HCT116 (cell line): ENCODE data around the gene TMIE.
A peak's percentile ranks its signal among the peaks of the same experiment; 100 is the strongest.

Experiments
- CEBPB ChIP-seq: IDR thresholded peaks from 2 replicates; pipeline ENCODE4 v1.6.1; 2012; ENCODE audit warnings: low read depth
- CTCF ChIP-seq, 3 experiments: fragments of 200-600 bp in 1 of 3; sonication (generic) in 1 of 3; IDR thresholded peaks in 2 of 3; conservative IDR thresholded peaks in 1 of 3; 2 replicates each; pipeline ENCODE4 v1.5.1; 2012 to 2017; ENCODE audit warnings: low read depth in 2 of 3, low read length in 2 of 3, antibody characterized with exemption in 1 of 3, borderline replicate concordance in 1 of 3, control low read depth in 1 of 3, mild to moderate bottlenecking in 1 of 3, mixed read lengths in 1 of 3, mixed run types in 1 of 3, moderate library complexity in 1 of 3; ENCODE audit not compliant: insufficient read depth in 1 of 3
- EZH2phosphoT487 ChIP-seq: fragments of 200-600 bp; IDR thresholded peaks from 2 replicates; pipeline ENCODE4 v1.6.1; 2018; ENCODE audit warnings: antibody characterized with exemption, borderline replicate concordance
- JUND ChIP-seq: IDR thresholded peaks from 2 replicates; pipeline ENCODE4 v1.6.1; 2012
- POLR2A ChIP-seq: IDR thresholded peaks from 2 replicates; pipeline ENCODE4 v1.7.0; 2011; ENCODE audit warnings: borderline replicate concordance; ENCODE audit not compliant: insufficient read depth, insufficient read length; ENCODE audit errors: extremely low read depth
- POLR2AphosphoS5 ChIP-seq: IDR thresholded peaks from 2 replicates; pipeline ENCODE4 v1.6.1; 2011; ENCODE audit warnings: mild to moderate bottlenecking, low read depth, low read length, moderate library complexity
- RAD21 ChIP-seq: IDR thresholded peaks from 2 replicates; pipeline ENCODE4 v1.6.1; 2012; ENCODE audit warnings: low read depth, mild to moderate bottlenecking
- SIN3A ChIP-seq: IDR thresholded peaks from 2 replicates; pipeline ENCODE4 v1.6.1; 2012; ENCODE audit warnings: low read depth
- TCF7L2 ChIP-seq: IDR thresholded peaks from 2 replicates; pipeline ENCODE4 v1.7.0; 2011; ENCODE audit warnings: borderline replicate concordance, inconsistent platforms; ENCODE audit not compliant: insufficient read depth, insufficient read length; ENCODE audit errors: extremely low read depth
- YY1 ChIP-seq: IDR thresholded peaks from 2 replicates; pipeline ENCODE4 v1.6.1; 2011; ENCODE audit warnings: low read length, low read depth, moderate library complexity, mild to moderate bottlenecking; ENCODE audit not compliant: insufficient replicate concordance; ENCODE audit errors: extremely low read depth
- ZBTB33 ChIP-seq: IDR thresholded peaks from 2 replicates; pipeline ENCODE4 v1.6.1; 2011; ENCODE audit warnings: mild to moderate bottlenecking, low read length, moderate library complexity; ENCODE audit not compliant: insufficient replicate concordance; ENCODE audit errors: extremely low read depth
- ZFX ChIP-seq: fragments of 450-650 bp; IDR thresholded peaks from 2 replicates; pipeline ENCODE4 v1.6.1; 2017
- TF ChIP-seq, protein P1 (sequence below): IDR thresholded peaks from 2 replicates; pipeline ENCODE4 v1.6.1; 2012

DNA sequence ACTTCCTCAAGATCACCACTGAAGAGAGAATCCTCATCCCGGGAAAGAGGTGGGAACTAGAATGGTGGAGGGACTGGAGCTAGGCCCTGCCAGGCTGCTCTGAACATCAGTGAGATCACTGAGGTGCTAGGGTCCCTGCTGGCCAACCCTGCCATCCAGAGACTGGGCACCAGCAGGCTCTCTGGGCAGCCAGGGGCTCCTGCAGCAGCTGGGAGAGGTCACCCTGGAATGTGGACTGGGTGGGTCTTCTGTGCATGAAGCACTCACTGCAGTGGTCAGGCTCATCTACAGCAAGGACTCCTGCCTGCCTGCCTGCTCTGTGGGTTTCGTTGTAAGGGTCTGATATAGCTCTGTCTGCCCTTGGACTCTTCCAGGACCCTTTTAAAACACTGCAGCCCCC is 32.6 kb upstream of the TMIE start:
- TF ChIP-seq EZH2phosphoT487 = no peak
- TF ChIP-seq ZFX = no peak
- TF ChIP-seq CTCF (IDR thresholded peaks at IDR 0.05 in 2 of 3, conservative IDR thresholded peaks at IDR 0.05 in 1 of 3; ENCODE audit: borderline replicate concordance in 1 of 3, insufficient read depth in 1 of 3, low read depth in 2 of 3, low read length in 2 of 3) = no peak
- TF ChIP-seq, protein P1, sequence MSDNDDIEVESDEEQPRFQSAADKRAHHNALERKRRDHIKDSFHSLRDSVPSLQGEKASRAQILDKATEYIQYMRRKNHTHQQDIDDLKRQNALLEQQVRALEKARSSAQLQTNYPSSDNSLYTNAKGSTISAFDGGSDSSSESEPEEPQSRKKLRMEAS = no peak
- no peak for TF ChIP-seq SIN3A
- TF ChIP-seq RAD21 = no peak
- no peak for TF ChIP-seq POLR2A
- TF ChIP-seq YY1 = no peak
- no peak for TF ChIP-seq CEBPB
- TF ChIP-seq POLR2AphosphoS5 = peak; percentile 36
- no peak for TF ChIP-seq JUND
- no peak for TF ChIP-seq TCF7L2
- TF ChIP-seq ZBTB33 = no peak
